Dermis microvascular lymphatic vessel endothelial cell (primary cell): ENCODE results near the gene MCRIP2. TPM values are rescaled to one million over a fixed set of nuclear protein-coding genes. Genes with fewer than 3 reads are reported as not detected.

Experiments used
- DNase-seq, 2 donors: peaks; one replicate each; pipeline versions ENCODE4 v3.0.0 to v3.0.0-alpha.2; 2010; ENCODE audit warnings: low read depth in 2 of 2
- total RNA-seq: library from RNA; depleted of rRNA; stranded (reverse); fragments of >200 nt; gene quantifications from 2 replicates; pipeline ENCODE4 v1.2.1, GENCODE V29; 2014

MCRIP2 gene
- total RNA-seq, 1 donor from 2014 or later = 9.8 TPM

DNA sequence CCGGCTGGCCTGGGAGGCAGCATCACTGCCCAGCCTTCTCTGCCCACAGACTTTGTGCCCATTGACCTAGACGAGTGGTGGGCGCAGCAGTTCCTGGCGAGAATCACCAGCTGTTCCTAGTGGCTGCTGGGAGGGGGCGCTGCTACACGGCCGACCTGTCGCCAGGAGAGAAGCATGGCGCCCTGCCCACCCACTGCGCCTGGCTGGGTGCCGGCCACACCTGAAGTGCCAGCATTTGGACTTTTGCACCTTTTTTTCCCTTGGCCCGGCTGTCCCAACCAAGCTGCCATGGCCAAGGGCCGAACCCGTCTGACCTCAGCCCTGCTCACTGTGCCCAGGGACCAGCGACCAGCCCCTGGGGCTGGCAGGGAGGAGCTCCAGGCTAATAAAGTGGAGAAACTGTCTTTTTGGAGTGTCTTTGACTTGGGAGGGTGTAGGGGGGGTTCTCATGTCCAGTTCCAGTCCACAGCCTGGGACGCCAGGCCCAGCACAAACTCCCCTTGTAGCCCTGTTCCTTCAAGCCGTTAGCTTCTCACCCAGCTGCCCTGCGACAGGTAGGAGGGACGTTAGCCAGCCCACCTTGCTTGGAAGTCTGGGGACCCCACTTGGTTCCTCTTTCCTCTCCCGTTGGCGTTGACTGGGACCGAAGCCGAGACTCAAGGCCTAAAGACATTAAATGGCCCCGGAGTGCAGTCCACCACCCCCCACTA is 6.6 kb downstream of the MCRIP2 start:
- peak in 1 of 2 donors; percentile 27 for DNase-seq

DNA sequence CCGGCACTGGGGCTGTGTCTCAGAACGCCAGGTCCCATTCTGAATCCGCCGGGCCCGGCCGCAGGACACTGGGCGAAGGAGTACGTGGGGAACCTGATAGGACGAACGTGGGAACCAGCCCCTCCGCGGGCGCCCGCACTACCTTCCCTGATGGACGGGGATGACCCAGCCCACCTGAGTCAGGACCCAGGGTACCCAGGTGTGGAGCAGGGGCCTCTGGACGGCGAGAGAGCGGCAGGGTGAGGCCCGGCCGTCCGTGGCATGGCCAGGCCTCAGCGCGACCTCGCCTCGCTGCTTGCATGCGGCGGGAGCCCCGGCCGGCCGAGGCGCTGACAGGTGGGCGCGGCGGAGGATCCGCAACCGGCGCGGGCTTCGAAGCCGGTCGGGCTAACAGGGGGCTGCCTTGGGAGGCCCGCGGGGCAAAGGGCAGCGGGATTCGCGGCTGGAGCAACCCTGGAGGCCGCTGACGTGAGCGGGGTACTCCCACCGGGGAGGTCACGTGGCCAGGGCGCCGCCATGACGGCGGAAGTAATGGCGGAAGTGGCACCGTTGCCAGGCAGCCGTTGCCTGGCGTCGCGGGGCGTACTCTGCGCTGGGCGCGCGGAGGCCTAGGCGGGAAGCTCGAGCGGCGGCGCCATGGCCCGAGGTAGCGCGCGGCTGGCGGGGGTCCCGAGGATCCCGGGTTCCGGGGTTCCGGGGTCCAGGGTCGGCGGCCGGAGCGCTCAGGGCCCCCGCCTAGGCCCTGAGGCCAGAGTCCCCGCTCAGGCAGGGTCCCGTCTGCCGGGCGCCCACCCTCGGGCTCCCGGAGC is 7.4 kb downstream of the MCRIP2 start, which contains the start of gene WDR90:
WDR90 (plus strand) TSS at position 585 of the 809 bp plus-strand sequence; CDS start at position 637, 52 bp downstream.
- DNase-seq = peak; percentile 82 to 91

DNA sequence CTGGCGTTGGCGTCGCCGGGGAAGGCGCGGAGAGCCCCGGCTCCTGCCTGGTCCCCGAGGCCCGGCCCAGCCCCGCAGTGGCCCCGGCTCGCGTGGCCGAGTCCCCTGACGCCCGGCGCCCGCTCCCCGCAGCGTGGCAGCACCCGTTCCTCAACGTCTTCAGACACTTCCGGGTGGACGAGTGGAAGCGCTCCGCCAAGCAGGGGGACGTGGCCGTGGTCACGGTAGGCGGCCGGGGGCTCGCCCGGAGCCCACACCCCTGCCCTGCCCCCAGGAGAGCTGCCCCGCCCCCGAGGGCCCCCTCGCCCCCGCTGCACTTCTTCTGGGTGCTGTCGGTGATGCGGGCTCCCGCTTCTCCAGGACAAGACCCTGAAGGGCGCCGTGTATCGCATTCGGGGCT is 8.0 kb downstream of the MCRIP2 start:
- no peak for DNase-seq

DNA sequence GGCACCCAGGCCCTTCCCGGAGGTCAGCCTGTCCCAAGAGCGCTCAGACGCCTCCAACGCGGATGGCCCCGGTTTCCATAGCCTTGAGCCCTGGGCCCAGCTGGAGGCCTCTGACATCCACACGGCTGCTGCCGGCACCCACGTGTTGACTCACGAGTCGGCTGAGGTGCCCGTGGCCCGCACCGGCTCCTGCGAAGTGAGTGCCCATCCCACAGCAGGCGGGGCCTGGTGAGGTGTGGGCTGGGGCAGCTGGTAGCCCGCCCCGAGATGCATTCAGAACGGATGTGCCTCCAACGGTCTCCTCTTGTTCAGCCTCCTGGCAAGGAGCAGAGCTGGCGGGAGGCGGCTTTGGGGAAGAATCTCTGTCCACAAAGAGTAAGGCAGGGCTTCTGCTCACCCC is 10.2 kb downstream of the MCRIP2 start:
- DNase-seq = no peak

DNA sequence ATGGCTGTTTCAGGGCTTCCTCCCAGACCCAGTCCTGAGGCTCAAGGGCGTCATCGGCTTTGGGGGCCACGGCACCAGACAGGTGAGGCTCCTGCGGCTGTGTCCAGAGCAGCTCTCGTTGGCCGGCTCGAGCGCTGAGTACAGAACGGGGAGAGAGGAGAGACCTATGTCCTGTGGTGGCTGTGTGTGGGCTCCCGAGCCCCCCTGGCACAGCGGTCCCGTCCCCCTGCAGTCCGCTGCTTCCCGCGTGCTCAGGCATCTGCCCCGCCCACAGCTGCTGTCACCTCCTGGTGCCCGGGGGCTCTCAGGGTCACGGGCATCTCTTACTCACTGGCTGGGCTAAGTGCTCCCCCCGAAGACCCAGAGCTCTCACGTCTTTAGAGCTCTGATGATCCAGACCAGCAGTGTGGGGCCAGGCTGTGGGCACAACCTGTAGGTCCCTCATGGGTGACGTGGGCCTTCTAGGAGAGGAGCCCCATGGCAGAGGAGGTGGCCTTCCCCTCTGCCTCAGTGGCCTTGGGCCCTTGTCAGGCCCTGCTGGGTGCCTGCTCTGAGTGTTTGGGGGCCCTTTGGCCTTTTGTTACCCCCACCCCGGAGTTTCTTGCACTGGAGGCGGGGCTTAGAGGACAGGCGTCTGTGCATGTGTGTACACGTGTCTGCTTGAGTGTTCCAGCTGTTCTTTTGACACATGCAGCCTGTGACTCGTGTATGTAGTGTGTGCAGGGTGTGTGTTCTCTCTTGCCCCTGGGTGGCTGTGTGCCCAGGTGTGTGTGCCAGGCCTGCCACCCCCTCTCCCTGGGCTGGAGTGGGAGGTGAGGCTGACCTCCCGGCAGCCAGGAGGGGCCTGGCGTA is 11.1 kb downstream of the MCRIP2 start:
- no peak for DNase-seq

DNA sequence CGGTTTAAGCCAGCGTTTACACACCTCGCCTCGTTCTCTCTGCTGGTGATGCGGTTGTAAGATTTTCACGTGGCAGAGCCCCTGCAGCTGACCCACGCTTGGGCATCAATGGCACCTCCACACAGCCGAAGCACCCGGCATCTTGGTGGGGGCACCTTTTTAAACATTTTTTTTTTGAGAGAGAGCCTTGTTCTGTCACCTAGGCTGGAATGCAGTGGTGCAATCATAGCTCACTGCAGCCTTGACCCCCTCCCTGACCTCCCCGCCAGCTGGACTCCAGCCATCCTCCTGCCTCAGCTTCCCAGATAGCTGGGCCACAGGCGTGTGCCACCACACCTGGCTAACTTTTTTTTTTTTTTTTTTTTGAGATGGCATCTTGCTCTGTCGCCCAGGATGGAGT is 12.4 kb downstream of the MCRIP2 start:
- no peak for DNase-seq

DNA sequence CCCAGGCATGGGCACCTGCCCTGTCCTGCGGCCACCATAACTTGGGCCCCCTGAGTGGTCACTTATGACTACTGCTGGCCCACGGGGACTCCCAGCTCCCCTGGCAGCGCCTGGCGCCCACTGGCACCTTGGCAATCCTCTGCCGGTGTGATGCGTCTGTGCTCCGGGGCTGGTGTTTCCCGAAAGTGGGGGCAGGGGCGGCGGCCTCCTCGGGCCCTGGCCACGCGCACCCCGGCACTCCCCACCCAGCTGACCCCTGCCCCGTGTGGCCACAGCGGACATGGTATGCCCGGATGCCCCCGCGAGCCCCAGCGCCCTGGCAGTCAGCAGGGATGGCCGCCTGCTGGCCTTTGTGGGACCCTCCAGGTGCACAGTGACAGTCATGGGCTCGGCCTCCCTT is 15.9 kb downstream of the MCRIP2 start:
- no peak for DNase-seq

DNA sequence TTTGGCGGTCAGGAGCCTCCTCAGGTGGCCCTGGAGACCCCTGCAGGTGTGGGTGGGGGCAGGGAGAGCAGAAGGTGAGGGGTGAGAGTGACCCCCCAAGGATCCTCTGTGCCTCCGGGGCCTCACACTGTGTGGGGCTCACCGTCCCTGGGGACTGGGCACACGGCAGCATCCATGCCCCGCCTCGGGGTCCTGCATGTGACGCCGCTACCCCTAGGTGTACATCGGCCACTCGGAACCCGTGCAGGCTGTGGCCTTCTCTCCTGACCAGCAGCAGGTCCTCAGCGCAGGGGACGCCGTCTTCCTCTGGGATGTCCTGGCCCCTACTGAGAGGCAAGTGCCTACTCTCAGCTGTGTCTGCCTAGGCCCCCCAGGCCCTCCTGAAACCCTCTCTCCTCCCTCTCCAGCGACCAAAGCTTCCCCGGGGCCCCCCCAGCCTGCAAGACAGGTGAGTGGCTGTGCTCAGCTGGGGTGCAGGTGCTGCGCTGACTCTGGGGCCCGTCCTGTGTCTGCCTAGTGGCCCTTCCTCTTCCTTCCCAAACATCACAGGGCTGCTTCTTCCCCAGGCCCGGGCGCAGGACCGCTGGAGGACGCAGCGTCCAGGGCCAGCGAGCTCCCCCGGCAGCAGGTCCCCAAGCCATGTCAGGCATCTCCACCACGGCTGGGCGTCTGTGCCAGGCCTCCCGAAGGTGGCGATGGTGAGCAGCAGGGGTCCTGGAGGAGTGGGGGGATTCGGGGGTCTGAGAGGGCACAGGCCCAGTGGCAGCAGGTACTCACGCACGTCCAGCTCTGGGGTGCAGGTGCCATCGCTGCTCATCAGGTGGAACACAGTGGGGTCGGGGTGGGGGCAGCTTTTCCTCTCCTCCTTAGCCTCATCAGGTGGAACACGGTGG is 17.3 kb downstream of the MCRIP2 start:
- DNase-seq = no peak

DNA sequence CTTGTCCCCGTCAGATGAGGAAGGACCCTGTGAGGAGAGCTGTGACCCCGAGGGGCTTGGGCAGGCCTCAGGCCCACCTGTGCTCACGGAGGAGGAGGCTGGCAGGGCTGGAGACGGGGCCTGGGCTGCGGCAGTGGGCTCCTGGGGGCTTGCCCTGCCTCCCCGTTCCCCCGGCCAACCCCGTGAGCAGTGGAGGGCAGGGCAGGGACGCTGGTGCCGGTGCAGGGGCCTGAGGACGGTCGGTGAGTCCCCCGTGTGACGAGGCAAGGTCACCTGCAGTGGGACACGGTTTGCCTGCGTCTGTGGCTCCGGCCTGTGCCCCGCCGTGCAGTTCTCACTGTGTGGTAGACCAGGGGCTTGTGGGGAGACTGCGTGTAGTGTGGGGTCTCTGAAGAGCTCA is 18.0 kb downstream of the MCRIP2 start:
- no peak for DNase-seq

DNA sequence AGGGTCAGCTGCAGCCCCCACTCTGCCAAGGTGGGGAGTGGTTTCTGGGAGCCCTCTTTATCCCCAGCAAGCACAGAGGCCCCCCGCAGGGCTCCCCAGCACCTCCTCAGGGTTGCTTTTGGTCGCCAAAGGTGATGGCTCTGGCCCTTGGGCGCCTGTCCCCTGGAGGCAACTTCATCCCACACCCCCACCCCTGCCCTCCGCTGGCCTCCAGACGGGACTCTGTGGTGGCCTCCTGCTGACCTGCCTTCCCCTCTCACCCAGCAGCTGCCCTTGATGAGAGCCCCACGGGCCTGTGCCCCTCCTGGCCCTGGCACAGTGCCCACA is 18.5 kb downstream of the MCRIP2 start:
- DNase-seq = no peak

DNA sequence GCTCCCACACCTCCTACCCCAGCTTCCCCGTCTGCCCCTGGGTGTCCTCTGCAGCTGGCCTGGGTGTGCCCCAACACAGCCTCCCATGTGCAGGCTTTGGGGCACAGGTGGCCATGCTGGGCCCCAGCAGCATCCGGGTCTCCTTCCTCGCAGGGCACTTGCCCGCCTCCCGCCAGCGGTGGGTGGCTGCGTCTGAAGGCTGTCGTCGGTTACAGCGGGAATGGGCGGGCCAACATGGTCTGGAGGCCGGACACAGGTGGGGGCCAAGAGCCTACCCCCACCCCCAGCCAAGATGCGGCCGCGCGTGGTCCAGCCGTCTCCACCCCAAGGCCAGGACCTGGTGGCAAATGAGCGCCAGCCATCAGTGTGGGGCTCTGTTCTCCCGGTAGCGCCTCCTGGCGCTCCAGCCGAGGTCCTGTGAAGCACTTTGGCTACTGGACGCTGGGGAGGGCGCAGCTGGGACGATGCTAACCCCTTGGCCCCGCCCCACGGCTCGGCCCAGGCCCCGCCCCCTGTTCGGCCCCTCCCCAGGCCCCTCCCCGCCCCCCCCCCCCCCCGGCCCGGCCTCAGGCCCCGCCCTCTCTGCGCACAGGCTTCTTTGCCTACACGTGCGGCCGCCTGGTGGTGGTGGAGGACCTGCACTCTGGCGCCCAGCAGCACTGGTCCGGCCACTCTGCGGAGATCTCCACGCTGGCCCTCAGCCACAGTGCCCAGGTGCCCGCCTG is 19.0 kb downstream of the MCRIP2 start:
- peak; percentile 77 to 93 for DNase-seq

DNA sequence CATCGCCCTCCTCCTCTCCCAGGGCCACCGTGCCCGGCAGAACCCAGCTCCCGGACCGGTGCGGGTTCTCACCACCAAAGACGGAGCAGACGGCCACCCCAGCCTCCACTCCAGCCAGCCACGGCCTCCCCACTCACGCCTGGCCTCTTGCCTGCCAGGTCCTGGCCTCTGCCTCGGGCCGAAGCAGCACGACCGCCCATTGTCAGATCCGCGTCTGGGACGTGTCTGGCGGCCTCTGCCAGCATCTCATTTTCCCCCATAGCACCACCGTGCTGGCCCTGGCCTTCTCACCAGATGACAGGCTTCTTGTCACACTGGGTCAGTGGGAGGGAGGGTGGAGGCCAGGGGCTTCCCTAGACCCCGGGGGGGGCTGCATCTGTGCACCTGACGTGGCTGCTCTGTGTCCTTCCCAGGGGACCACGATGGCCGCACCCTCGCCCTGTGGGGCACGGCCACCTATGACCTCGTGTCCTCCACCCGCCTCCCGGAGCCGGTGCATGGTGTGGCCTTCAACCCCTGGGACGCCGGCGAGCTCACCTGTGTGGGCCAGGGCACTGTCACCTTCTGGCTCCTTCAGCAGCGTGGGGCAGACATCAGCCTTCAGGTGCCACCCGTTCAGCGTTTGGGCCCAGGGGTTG is 19.7 kb downstream of the MCRIP2 start:
- no peak for DNase-seq

DNA sequence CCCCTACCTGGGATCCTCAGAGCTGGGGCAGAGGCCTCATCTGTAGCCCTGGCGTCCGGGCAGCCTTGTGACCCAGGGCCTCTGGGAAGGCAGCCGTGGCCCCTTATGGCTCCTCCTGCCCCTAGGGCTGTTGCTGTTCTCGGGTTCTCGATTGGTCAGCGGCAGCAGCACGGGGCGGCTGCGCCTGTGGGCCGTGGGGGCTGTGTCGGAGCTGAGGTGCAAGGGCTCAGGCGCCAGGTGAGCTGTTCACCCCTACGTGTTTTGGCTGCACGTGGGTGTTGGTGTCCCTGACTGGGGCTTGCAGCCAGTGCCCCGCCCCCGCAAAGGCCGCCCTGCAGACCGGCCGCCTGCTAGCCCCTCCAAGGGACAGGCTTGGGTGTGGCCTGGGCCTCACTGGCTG is 20.5 kb downstream of the MCRIP2 start:
- DNase-seq = no peak

DNA sequence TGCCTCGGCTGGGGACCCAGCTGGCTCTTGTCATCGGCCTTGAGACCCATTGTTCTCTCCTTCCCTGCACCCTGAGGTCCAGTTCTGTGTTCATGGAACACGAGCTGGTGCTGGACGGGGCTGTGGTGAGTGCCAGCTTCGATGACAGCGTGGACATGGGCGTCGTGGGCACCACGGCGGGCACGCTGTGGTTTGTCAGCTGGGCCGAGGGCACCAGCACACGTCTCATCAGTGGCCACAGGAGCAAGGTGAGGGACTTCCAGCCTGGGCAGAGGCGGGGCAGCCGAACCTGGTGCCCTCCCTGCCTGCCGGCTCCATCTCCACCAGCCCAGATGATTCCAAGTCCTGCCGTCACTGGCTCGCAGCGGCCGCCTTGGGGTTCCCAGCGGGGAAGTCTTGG is 21.0 kb downstream of the MCRIP2 start:
- DNase-seq = no peak

DNA sequence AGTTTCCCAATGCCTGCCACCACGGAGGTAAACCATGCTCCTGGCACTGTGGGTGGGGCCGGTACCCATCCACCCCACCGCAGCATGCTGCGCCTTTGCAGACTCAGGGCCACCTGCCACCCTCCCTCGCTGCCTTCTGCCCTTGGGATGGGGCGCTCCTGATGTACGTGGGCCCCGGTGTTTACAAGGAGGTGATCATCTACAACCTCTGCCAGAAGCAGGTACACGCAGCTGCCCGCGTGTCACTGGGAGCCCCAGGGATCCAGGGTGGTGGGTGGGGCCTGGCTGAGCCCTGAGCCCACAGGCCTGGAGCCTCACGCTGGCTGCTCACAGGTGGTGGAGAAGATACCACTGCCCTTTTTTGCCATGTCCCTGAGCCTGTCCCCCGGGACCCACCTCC is 24.9 kb downstream of the MCRIP2 start:
- DNase-seq = no peak

DNA sequence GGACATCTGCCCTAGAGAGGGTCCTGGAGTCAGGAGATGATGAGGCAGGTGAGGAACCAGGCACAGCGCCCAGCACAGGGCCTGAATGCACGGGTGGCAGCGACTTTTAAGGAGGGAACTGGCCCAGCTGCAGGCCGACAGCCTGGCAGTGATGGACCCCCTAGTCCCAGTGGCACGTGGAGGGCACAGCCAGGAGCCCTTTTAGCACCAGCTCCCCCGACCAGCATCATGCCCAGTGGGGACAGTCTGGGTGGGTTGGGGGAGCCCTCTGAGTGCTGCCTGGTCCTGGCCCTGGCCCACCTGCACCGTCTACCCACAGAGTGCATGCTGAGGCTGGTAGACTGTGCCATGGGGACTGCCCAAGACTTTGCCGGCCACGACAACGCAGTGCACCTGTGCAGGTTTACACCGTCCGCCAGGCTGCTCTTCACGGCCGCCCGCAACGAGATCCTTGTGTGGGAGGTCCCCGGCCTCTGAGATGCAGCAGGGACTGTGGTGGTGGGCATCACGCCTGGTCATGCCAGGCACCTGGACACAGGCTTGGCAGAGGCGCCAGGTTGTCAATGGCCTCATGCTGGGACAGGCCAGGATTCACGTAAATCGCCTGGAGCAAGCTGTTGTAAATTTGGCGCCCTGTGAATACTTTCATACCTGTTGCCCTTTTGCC is 25.6 kb downstream of the MCRIP2 start:
- no peak for DNase-seq

DNA sequence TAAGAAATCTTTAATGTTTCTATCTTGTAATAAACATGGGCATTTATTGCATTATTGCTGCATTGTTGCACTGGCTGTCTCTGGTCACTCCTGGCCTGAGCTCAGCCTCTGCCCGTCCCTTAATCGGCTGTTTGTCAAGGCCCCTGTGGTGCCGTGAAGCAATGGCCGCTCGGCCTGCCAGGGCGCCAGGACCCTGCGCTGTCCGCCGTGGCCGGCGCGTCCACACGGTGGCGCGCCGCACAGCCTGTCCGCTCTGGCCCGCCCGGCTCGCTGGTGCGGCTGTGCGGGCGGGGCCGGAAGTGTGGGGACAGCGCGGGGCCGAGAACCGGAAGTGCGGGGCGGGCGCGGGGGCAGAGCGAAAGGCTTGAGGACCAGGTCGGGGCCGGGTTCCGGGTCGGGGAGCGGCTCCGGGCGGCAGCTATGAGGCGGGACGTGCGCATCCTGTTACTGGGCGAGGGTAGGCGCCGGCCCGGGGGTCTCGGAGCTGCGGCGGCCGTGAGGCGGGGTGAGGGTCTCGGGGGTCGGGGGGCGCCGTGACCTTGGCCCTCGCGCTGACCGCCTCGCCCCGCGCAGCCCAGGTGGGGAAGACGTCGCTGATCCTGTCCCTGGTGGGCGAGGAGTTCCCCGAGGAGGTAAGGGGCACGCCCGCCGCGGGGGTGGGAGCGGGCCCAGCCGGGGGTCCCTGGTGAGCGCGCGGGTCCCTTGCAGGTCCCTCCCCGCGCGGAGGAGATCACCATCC is 26.3 kb downstream of the MCRIP2 start, which contains the start of gene RHOT2:
RHOT2 (plus strand) TSS at position 353 of the 739 bp plus-strand sequence; CDS start at position 421, 68 bp downstream.
- peak; percentile 73 to 93 for DNase-seq

DNA sequence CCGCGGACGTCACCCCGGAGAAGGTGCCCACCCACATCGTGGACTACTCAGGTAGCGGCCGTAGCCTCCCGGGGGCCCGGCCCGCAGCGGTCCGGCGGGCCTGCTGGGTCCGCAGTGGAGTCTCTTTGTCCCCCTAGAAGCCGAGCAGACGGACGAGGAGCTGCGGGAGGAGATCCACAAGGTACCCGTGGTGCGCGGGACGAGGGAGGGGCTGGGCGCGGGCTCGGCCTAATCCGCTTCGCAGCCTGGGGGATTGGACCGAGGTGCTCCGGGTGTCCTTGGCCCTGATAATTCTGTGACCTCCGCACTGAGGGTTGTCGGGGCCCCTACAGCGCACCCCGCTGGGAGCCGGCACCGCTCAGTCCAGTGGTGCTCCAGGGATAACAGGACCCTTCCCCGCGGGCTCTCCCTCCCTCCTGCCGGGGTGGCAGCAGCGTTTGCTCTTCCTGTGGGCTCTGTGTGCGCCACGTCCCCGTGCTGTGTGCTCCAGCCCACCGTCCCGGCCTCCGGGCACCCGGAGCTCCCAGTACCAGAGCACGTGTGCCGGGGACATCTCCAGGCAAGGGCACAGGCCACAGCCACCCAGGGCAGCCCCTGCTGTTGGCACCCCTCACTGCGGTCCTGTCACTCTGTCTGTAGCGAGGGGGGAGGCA is 27.0 kb downstream of the MCRIP2 start:
- DNase-seq = peak in 1 of 2 donors; percentile 18
